SU-DHL-6 (cell line): ENCODE results near the gene ZNF774.
"Not testable (repeated sequence)": the region's sequence is repeated elsewhere in the genome, so short reads cannot be mapped to it uniquely, and the experiment has no call there.

ENCODE experiments used
- CTCF ChIP-seq: fragments of 200-600 bp; sonication (generic); IDR thresholded peaks from one replicate; pipeline ENCODE4 v1.5.1; 2017; ENCODE audit warnings: antibody characterized with exemption, mild to moderate bottlenecking, low read length, moderate library complexity; ENCODE audit not compliant: insufficient read depth, poor library complexity, severe bottlenecking
- EZH2phosphoT487 ChIP-seq: fragments of 200-600 bp; sonication (generic), shearing (Covaris generic); conservative IDR thresholded peaks from 2 replicates; pipeline ENCODE4 v1.6.1; 2018; ENCODE audit warnings: mild to moderate bottlenecking, antibody characterized with exemption, low read length, moderate library complexity, mixed read lengths

DNA sequence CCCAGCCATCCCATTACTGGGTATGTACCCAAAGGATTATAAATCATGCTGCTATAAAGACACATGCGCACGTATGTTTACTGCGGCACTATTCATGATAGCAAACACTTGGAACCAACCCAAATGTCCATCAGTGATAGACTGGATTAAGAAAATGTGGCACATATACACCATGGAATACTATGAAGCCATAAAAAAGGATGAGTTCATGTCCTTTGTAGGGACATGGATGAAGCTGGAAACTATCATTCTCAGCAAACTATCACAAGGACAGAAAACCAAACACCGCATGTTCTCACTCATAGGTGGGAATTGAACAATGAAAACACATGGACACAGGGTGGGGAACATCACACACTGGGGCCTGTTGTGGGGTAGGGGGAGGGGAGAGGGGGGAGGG is 58.2 kb downstream of the ZNF774 start:
- not testable (repeated sequence) for TF ChIP-seq CTCF, EZH2phosphoT487
